H9 (cell line): ENCODE measurements around the gene TSC22D1. TPM values are rescaled to one million over a fixed set of nuclear protein-coding genes. Genes with fewer than 3 reads are reported as not detected.

Experiments
- DNase-seq: peaks from one replicate; pipeline ENCODE4 v3.0.0-alpha.2; 2017
- H2AFZ ChIP-seq: one replicate; pipeline ENCODE4 v1.6.1; 2013; ENCODE audit warnings: mild to moderate bottlenecking, low read length, control low read depth, moderate library complexity
- H2AK5ac ChIP-seq: 2 replicates; pipeline ENCODE4 v1.6.1; 2013; ENCODE audit warnings: low read length, control low read depth, mixed read lengths; ENCODE audit not compliant: insufficient read length
- H2BK120ac ChIP-seq: one replicate; pipeline ENCODE4 v1.6.1; 2013; ENCODE audit warnings: low read depth, mild to moderate bottlenecking, low read length, control low read depth, inconsistent platforms; ENCODE audit not compliant: poor library complexity, severe bottlenecking
- H2BK12ac ChIP-seq: 2 replicates; pipeline ENCODE4 v1.6.1; 2013; ENCODE audit warnings: low read length, control low read depth, mixed read lengths, low read depth; ENCODE audit not compliant: insufficient read length
- H2BK15ac ChIP-seq: 2 replicates; pipeline ENCODE4 v1.6.1; 2013; ENCODE audit warnings: low read depth, low read length, control low read depth
- H2BK20ac ChIP-seq: one replicate; pipeline ENCODE4 v1.6.1; 2013; ENCODE audit warnings: low read depth, mild to moderate bottlenecking, low read length, control low read depth, inconsistent platforms; ENCODE audit not compliant: poor library complexity, severe bottlenecking
- H2BK5ac ChIP-seq: 2 replicates; pipeline ENCODE4 v1.6.1; 2013; ENCODE audit warnings: low read length, control low read depth, mixed read lengths; ENCODE audit not compliant: insufficient read length
- H3K14ac ChIP-seq: 2 replicates; pipeline ENCODE4 v1.6.1; 2013; ENCODE audit warnings: low read length, control low read depth; ENCODE audit not compliant: insufficient read depth
- H3K18ac ChIP-seq: 2 replicates; pipeline ENCODE4 v1.6.1; 2013; ENCODE audit warnings: low read depth, mild to moderate bottlenecking, mixed read lengths, low read length, control low read depth; ENCODE audit not compliant: insufficient read length
- H3K23ac ChIP-seq: 2 replicates; pipeline ENCODE4 v1.6.1; 2013; ENCODE audit warnings: low read length, control low read depth, mixed read lengths, low read depth; ENCODE audit not compliant: insufficient read length
- H3K23me2 ChIP-seq: 2 replicates; pipeline ENCODE4 v1.6.1; 2013; ENCODE audit warnings: low read depth, mild to moderate bottlenecking, mixed read lengths, low read length, control low read depth; ENCODE audit not compliant: insufficient read length, poor library complexity, severe bottlenecking
- H3K27ac ChIP-seq: 2 replicates; pipeline ENCODE4 v1.5.1; 2013; ENCODE audit warnings: low read length, control low read depth, mixed read lengths, low read depth; ENCODE audit not compliant: insufficient read length
- H3K27me3 ChIP-seq: 2 replicates; pipeline ENCODE4 v1.6.1; 2013; ENCODE audit warnings: low read length, control low read depth, inconsistent platforms; ENCODE audit not compliant: insufficient read depth
- H3K4ac ChIP-seq: 2 replicates; pipeline ENCODE4 v1.6.1; 2013; ENCODE audit warnings: low read depth, mild to moderate bottlenecking, control low read depth, inconsistent platforms, low read length, moderate library complexity
- H3K4me1 ChIP-seq: 2 replicates; pipeline ENCODE4 v1.6.1; 2013; ENCODE audit warnings: low read length, control low read depth, inconsistent platforms; ENCODE audit not compliant: insufficient read depth
- H3K4me2 ChIP-seq: 2 replicates; pipeline ENCODE4 v1.6.1; 2013; ENCODE audit warnings: low read length, control low read depth, mixed read lengths; ENCODE audit not compliant: insufficient read length, insufficient read depth
- H3K56ac ChIP-seq: 2 replicates; pipeline ENCODE4 v1.6.1; 2013; ENCODE audit warnings: low read depth, mild to moderate bottlenecking, mixed read lengths, low read length, control low read depth; ENCODE audit not compliant: insufficient read length
- H3K79me1 ChIP-seq: 2 replicates; pipeline ENCODE4 v1.6.1; 2013; ENCODE audit warnings: low read depth, mild to moderate bottlenecking, moderate library complexity, low read length, control low read depth, inconsistent platforms; ENCODE audit not compliant: insufficient read depth, poor library complexity, severe bottlenecking
- H3K79me2 ChIP-seq: 2 replicates; pipeline ENCODE4 v1.6.1; 2013; ENCODE audit warnings: low read length, control low read depth, inconsistent platforms; ENCODE audit not compliant: insufficient read depth
- H3K9ac ChIP-seq: 2 replicates; pipeline ENCODE4 v1.6.1; 2013; ENCODE audit warnings: low read length, control low read depth, mixed read lengths; ENCODE audit not compliant: insufficient read length; ENCODE audit errors: extremely low read depth
- H3K9me3 ChIP-seq: one replicate; pipeline ENCODE4 v1.6.1; 2013; ENCODE audit warnings: low read depth, low read length, inconsistent platforms; ENCODE audit not compliant: control insufficient read depth
- H3T11ph ChIP-seq: one replicate; pipeline ENCODE4 v1.6.1; 2013; ENCODE audit warnings: mild to moderate bottlenecking, low read length, control low read depth, inconsistent platforms
- H4K20me1 ChIP-seq: one replicate; pipeline ENCODE4 v1.6.1; 2013; ENCODE audit not compliant: control insufficient read depth, insufficient read length, insufficient read depth
- H4K5ac ChIP-seq: 2 replicates; pipeline ENCODE4 v1.6.1; 2013; ENCODE audit warnings: low read depth, mild to moderate bottlenecking, mixed read lengths, low read length, control low read depth; ENCODE audit not compliant: insufficient read length
- H4K8ac ChIP-seq: replicated peaks from 2 replicates; pipeline ENCODE4 v1.6.1; 2013; ENCODE audit warnings: low read length, control low read depth, mixed read lengths, low read depth; ENCODE audit not compliant: insufficient read length
- H4K91ac ChIP-seq: 2 replicates; pipeline ENCODE4 v1.6.1; 2013; ENCODE audit warnings: low read depth, mild to moderate bottlenecking, moderate library complexity, mixed read lengths, low read length, control low read depth; ENCODE audit not compliant: insufficient read length
- H3K27ac Mint-ChIP-seq, 3 experiments: 2 replicates in 2 of 3; 3 replicates in 1 of 3; pipeline ENCODE4 v1.8.0; 2020 to 2021; ENCODE audit warnings: mixed read lengths in 3 of 3, mild to moderate bottlenecking in 1 of 3, moderate library complexity in 1 of 3
- H3K27me3 Mint-ChIP-seq: 2 replicates; pipeline ENCODE4 v1.8.0; 2021; ENCODE audit warnings: low read depth, mild to moderate bottlenecking, moderate library complexity, mixed read lengths
- H3K36me3 Mint-ChIP-seq, 3 experiments: 2 replicates in 2 of 3; 3 replicates in 1 of 3; pipeline ENCODE4 v1.8.0; 2020 to 2021; ENCODE audit warnings: low read depth in 3 of 3, mixed read lengths in 3 of 3; ENCODE audit not compliant: insufficient read depth in 1 of 3
- H3K4me1 Mint-ChIP-seq, 2 experiments: 2 replicates each; pipeline ENCODE4 v1.8.0; 2020; ENCODE audit warnings: mixed read lengths in 2 of 2
- H3K4me3 Mint-ChIP-seq, 2 experiments: 2 replicates in 1 of 2; 3 replicates in 1 of 2; pipeline ENCODE4 v1.8.0; 2020 to 2021; ENCODE audit warnings: mild to moderate bottlenecking in 2 of 2, mixed read lengths in 2 of 2, moderate library complexity in 1 of 2
- H3K9me3 Mint-ChIP-seq, 2 experiments: 2 replicates in 1 of 2; 3 replicates in 1 of 2; pipeline ENCODE4 v1.8.0; 2020; ENCODE audit warnings: mild to moderate bottlenecking in 2 of 2, mixed read lengths in 2 of 2, moderate library complexity in 1 of 2
- CTCF ChIP-seq: fragments of 200-600 bp; sonication (generic); conservative IDR thresholded peaks from 3 replicates; pipeline ENCODE4 v1.8.0; 2021; ENCODE audit warnings: antibody characterized with exemption, mild to moderate bottlenecking
- WGBS: extraction: QIAGEN DNeasy Blood & Tissue Kit; methylation state at CpG from one replicate; pipeline ENCODE4 v1.1.7; 2013; ENCODE audit warnings: missing lambda C conversion rate, low lambda C conversion rate, mixed read lengths; ENCODE audit not compliant: insufficient read length; ENCODE audit errors: extremely low coverage; 5-methylcytosine and 5-hydroxymethylcytosine counted together
- total RNA-seq: library from RNA; stranded (reverse); gene quantifications from 2 replicates; pipeline ENCODE4 v1.2.1, GENCODE V29; 2021

Gene TSC22D1
- total RNA-seq, 1 experiment from 2014 or later = 76.7 TPM

GRCh38 chr13:44411841-44412240 lies 164.3 kb downstream of the TSC22D1 start:
- WGBS = no CpG with 5 or more reads among the region's 2 CpGs
- Histone ChIP-seq H2BK5ac (no peak overlapping the region), H3K4me2 (no peak overlapping the region), H3K18ac (no peak overlapping the region), H3K23ac (no peak overlapping the region), H3K4me1 (peaks cover 7% of the 10 kb centered on the region), H2BK20ac (no peak overlapping the region), H3K4ac (no peak overlapping the region), H2BK120ac (no peak overlapping the region), H2BK15ac (no peak overlapping the region), H2AK5ac (no peak overlapping the region), H3K23me2 (no peaks in the 10 kb centered on the region), H3K9ac (no peak overlapping the region), H3K56ac (no peak overlapping the region), H3K79me1 (no peaks in the 10 kb centered on the region), H3K27me3 (no peaks in the 10 kb centered on the region), H4K5ac (no peak overlapping the region), H3K14ac (no peak overlapping the region), H4K8ac (no peak overlapping the region), H3T11ph (no peak overlapping the region), H2AFZ (no peak overlapping the region), H4K91ac (no peak overlapping the region), H3K9me3 (no peaks in the 10 kb centered on the region), H4K20me1 (no peaks in the 10 kb centered on the region), H2BK12ac (no peak overlapping the region), H3K79me2 (no peaks in the 10 kb centered on the region), H3K27ac (no peak overlapping the region)
- Mint-ChIP-seq H3K36me3 (peaks cover 0 to 5% (median 0%) of the 10 kb centered on the region in 3 experiments; a peak in 2 of 7 replicates), H3K4me1 (peaks cover 38 to 45% of the 10 kb centered on the region in 2 experiments), H3K27me3 (peaks cover 28% of the 10 kb centered on the region), H3K4me3 (no peak overlapping the region), H3K27ac (no peak overlapping the region), H3K9me3 (peaks cover 0 to 3% of the 10 kb centered on the region in 2 experiments; a peak in 2 of 5 replicates)
- no peak for DNase-seq
- TF ChIP-seq CTCF = no peak
